DMS79 (cell line): Measurements from ENCODE around the gene TTC33.
"Not testable (repeated sequence)": the region's sequence is repeated elsewhere in the genome, so short reads cannot be mapped to it uniquely, and the experiment has no call there.

ENCODE experiments used
- DNase-seq: peaks from one replicate; lab custom pipeline; 2025; lab: John Stamatoyannopoulos, UW

TTC33 gene

DNA sequence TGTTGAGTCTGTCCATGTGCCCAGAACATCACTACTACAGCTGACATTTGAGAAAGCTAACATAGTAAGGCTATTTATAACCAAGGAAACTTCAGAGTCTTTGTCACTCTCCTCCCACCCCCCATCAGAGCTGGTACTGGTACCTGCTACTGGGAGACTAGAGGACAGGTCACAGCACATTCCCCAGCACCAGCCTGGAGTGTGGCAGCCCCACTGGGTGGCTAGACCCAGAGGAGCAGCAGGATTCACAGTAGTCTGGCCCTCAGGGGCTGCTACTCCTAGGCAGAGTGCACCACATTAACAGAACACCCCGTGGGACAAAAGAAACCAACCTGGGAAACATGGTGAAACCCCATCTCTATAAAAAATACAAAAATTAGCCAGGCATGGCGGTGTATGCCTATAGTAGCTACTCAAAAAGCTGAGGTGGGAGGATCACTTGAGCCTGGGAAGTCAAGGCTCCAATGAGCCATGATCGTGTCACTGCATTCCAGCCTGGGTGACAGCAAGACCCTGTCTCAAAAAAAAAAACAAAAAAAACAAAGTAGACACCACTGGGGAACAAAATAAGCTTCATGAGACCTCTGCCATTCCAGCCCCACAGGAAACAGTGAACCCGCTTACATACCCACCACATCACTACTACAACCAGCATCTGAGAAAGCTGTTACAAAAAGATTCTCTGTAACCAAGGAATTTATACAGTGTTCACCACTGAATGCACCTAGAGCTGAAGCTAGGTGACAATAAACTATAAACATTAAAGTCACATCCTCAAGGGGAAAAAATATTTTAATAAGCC, 102.3 kb downstream of the TTC33 start:
- DNase-seq: no peak

- no peak for DNase-seq
These were observed 103.1 kb downstream of the TTC33 start for GRCh38 chr5:40652441-40653220.

DNA sequence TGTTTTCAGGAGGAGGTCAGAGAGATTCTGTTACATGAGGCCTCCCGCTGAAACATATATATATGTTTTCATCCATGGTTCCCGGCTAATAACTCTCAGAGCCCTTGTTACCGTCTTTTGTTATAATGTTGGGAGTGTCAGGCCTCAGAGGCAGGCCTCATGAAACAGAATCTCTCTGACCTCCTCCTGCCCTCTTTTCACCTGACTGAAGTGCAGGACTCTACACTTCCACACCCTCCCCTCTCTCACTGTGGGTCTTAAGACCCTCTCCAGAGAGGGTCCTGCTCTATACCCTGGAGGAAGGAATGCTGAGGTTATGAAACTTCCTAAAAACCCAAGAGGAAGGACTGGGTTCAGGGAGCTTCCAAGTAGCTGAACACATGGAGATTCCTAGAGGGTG, 104.6 kb downstream of the TTC33 start:
- DNase-seq: no peak

GRCh38 chr5:40649463-40650030, 106.2 kb downstream of the TTC33 start:
- DNase-seq: no peak

DNA sequence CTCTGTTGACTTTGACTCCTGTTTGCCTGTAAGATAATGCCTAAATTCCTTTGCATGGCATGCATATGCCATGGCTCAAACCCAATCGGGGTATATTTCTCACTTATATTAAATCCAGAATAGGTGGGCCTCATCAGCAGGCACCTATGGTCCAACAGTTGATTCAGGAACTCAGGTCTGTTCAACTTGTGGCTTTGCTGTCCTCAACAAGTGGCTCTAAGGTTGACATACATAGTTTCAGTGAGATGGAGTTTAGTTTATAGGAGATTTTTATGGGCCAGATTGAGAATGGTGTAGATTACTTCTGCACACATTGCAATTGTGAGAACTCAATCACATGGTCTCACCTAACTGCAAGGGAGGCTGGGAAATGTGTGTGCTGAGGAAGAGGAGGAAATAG, 107.6 kb downstream of the TTC33 start:
- no peak for DNase-seq

DNA sequence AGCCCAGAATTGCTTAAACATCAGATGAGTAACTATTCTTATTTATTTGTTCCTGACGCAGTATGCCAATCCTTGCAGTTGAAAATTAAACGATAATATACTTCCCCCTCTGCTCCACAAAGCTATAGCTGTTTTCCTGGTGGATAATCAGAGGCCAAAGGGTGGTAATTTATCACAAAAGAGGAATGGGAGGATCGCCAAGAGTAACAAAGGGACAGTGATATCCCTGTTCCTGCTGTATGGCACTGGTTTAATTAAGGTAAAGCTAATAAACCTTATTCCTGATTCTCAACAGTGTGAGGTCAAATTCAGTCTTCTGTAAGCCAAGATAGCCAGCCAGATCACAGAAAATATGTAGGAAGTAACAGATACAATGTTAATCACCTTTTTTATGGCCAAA, 109.5 kb downstream of the TTC33 start:
- DNase-seq: no peak

GRCh38 chr5:40639531-40639930, 116.2 kb downstream of the TTC33 start:
- DNase-seq: not testable (repeated sequence)

GRCh38 chr5:40634593-40634992, 121.2 kb downstream of the TTC33 start:
- DNase-seq: no peak

DNA sequence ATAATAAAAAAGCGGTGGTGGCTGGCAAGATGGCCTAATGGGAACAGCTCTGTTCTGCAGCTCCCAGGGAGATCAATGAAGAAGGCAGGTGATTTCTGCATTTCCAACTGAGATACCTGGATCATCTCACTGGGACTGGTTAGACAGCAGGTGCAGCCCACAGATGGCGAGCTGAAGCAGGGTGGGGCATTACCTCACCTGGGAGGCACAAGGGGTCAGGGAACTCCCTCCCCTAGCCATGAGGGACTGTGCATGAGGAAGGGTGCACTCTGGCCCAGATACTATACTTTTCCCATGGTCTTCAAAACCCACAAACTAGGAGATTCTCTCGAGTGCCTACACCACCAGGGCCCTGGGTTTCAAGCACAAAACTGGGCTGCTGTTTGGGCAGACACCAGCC, 121.6 kb downstream of the TTC33 start:
- DNase-seq: no peak

DNA sequence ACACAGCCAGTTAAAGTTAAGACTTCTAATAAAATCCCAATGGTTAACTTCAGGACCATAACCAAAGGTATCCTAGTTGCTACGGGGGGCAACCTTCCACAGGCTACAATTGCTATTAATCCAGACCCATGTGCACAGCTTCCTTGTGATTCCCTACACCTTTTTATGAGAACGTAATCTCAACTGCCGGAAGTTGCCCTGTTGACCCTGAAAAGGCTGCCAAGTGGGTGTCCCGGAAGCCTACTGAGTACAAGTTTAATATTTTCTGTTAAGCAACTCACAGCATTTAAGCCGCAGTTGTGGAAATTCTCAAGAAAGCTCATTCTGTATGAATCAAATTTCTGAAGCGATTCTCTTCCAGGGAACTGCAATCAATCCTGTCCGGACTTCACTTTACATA, 124.5 kb downstream of the TTC33 start:
- DNase-seq: no peak

GRCh38 chr5:40630126-40630525, 125.6 kb downstream of the TTC33 start:
- no peak for DNase-seq

DNA sequence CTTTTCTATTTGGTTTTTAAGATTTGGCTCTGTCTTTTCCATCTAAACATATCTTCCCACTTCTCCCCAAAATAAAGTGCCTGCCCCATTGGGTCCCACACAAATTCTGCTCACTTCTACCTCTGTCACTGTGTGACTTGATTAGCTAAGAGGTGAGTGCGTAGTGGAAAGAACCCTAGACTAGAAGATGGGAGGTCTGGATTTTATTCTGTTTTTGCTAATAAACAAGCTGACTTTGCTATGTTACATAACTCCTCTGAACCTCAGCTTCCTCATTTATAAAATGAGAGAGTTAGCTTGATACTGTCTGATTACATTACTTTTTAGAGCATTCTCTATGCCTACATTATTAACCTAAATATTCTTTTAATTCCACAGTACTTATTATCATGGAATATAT, 127.4 kb downstream of the TTC33 start:
- no peak for DNase-seq

DNA sequence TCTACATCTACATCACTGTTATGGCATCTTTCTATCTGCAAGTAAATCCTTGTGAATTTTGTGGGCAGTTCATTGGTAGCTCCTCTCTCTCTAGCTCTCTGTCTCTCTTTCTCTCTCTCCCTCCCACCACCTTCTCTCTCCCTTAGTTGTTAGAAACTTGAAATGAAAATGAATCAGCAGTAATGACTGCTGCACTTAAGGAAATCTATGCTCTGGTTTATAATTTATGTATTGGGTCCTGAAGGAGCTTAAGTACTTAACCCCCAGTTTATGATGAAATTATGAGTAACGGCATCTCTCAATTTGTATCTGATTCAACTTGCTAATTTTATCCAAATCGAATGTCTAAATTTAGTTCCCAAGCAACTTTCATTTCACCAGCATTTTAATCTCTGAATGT, 128.1 kb downstream of the TTC33 start:
- DNase-seq: no peak

GRCh38 chr5:40626801-40627200, 129.0 kb downstream of the TTC33 start:
- DNase-seq: no peak

DNA sequence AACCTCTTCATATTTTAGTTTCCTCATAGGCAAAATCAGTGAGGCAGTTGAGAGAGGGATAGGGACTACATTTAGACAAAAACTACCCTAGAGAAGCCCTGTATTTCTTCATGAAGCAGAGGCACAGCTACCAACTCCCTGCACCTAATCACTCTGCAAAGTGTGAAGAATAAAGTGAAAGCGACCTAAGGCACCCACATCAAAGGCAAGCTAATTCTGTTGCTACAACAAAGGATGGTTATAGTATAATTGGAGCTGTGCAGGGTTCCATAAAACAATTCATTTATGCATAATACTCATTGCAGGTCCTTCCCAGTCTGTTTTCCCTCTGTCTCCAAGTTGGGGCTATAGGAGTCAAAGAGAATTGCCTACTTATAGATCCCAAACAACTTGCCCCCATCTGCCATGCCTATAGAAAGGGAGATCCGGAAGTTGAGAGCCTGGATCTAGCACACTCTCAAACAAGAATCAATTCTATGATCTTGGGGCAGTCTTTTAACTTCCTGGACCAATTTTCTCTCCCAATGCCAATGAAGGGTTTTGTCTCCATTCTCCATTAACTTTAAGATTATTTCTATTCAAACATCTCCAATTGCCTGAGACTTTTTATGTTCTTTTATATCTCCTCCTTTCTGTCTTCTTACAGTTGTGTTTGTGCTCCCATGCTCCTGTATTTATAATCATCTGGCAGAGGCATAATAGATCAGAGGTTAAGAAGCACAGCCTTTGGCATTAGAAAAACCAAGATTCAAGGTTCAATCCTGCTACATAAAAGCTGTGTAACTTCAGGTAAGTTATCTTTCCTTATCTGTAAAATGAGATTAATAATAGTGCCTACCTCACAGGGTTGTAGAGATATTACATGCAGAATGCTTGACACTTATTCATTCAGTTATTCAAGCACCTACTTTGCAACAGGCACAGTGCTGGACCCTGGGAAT, 132.0 kb downstream of the TTC33 start:
- no peak for DNase-seq

- no peak for DNase-seq
These were observed 133.1 kb downstream of the TTC33 start for GRCh38 chr5:40622463-40623252.

- DNase-seq: no peak
These were observed 136.3 kb downstream of the TTC33 start for GRCh38 chr5:40619421-40619820.

GRCh38 chr5:40618926-40619325, 136.8 kb downstream of the TTC33 start:
- no peak for DNase-seq

DNA sequence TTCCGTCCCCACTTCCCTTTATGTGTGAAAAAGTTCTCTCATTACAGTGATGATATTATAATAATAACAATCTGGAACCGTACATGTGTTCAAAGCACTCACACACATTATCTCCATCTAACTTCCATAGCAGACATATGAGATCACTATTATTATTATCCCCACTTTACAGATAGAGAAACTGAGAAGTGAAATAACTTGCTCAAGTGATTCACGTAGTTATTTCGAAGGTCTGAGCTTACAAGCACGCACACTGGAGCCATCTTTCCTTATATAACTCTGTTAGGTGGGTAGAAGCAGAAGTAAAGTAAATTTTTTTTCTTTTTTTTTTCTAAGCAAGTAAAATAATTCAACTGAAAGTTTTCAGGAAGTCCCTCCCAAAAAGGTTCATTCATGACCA, 139.0 kb downstream of the TTC33 start:
- no peak for DNase-seq

- no peak for DNase-seq
These were observed 140.1 kb downstream of the TTC33 start for GRCh38 chr5:40615586-40616170.
